Non-pigmented ciliary epithelial cell (primary cell): Measurements from ENCODE around the gene SLC35E3.

ENCODE experiments used
- DNase-seq: peaks from one replicate; pipeline ENCODE4 v3.0.0-alpha.2; 2010; ENCODE audit warnings: low read depth

The SLC35E3 gene

GRCh38 chr12:68771223-68771925 is 25.4 kb downstream of the SLC35E3 start:
- no peak for DNase-seq

DNA sequence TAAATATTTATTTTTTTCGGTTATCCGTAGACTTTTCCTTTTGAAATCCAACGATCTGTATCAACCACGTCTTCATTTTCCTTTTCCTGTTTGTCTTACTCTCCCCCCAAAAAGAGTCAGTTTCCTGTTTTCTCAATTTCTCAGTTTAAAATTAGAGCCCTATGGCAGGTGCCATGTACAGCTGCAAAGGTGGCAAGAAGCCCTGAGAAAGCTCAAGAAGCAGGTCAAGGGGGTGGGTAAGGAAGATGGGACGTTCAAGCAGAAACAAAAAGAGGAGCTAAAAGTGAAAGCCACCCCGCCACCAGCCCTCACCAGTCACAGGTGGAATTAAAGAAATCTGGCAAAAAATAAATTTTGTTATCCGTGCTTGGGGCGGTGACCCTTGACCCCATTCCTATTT is 26.7 kb downstream of the SLC35E3 start:
- DNase-seq: no peak

- no peak for DNase-seq
Measured at GRCh38 chr12:68773582-68773981, 27.6 kb downstream of the SLC35E3 start.

DNA sequence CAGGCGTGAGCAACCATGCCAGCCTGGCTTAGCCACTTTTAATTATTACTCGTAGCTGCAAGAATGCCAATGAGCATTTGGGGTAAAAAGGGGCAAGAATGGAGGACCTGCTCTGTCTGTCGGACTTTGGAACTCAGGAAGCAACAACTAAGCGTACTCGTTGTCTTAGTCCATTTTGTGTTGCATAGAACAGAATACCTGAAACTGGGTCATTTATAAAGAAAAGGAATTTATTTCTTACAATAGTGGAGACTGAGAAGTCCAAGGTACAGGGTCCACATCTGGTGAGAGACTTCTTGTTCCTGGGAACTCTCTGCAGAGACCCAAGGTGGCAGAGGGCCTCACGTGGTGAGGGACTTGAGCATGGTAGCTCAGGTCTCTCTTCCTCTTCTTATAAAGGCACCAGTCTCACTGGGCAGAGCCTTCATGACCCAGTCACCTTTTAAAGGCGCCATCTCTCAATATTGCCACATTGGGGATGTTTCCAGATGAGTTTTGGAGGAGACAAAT is 29.2 kb downstream of the SLC35E3 start:
- DNase-seq: no peak

DNA sequence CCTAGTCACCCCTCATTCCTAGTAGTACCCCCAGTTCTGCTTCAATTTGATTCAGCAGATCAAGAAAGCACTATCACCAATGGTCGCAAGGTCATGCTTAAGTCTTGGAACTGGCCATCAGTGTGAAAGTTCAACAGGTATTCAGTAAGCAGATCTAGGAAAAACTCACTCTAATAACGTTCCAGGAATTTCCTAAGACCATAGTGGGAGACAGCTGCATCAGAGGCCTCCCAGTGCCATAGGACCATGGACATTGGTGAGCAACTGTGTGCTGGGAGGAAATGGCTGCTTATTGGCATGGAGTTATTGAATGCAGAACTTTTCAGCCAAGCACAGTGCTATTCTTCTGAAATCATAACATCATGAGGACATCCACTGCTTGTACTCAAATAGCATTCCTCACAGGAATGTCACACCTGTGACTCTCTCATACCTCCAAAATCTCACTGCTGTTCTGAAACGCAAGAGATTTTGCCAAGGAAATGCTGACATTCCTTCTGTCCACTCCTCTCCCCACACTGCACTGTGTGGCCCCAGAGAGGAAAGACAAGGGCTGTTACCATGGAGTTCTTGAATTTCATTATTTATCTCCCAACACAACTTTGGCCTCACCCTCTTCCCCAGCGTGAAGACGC is 31.1 kb downstream of the SLC35E3 start:
- no peak for DNase-seq

DNA sequence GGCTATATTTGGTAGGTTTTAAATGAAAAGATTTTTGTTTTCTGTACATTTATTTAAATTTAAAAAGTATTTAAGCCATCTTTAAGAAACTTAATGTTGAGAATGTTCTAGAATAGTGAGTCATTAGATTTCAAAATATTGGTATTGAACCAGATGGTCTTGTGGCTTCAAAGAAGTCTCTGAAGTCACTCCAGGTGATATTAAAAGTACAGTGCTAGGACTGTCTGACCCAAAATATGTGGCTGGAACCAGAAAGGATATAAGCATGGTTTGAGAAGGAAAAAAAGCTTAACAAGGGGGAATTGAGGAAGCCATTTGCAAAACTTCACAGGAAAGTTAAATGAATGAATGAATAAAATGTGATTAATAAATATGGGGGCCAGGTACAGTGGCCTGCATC is 33.3 kb downstream of the SLC35E3 start:
- no peak for DNase-seq

DNA sequence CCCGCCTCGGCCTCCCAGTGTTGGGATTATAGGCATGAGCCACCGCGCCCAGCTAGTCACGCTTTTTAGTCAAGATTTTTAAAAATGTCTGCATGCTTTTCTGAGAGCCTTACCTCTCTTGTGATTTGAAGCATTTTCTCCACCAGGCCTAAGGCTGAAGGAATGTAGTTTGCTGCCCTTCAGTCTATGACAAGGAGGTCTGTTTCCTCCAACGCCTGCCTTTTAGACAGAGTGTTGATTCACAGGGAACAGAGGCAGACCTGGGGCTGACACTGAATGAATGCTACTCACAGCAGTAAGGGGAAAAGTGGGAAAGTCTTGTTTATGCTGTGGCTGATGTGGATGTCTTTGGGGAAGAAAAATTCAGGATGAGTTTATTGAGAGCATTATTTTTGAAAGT is 34.8 kb downstream of the SLC35E3 start:
- DNase-seq: no peak

DNA sequence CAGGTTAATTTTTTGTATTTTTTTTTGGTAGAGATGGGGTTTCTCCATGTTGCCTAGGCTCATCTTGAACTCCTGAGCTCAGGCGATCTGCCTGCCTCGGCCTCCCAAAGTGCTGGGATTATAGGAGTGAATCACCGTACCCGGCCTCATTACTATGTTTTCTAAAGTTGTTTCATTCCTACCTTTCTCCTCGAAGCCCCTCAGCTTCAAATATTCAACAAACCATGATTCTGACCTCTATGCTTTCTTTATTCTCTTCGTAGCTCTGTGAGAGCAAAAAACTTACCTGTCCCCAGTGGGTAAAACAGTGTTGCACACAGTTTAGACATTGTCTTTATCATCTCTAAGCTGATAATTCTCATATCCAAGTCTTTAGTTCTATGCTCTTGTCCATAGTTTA is 35.8 kb downstream of the SLC35E3 start:
- DNase-seq: no peak

- DNase-seq: no peak
Measured at GRCh38 chr12:68784015-68784414, 38.0 kb downstream of the SLC35E3 start.

DNA sequence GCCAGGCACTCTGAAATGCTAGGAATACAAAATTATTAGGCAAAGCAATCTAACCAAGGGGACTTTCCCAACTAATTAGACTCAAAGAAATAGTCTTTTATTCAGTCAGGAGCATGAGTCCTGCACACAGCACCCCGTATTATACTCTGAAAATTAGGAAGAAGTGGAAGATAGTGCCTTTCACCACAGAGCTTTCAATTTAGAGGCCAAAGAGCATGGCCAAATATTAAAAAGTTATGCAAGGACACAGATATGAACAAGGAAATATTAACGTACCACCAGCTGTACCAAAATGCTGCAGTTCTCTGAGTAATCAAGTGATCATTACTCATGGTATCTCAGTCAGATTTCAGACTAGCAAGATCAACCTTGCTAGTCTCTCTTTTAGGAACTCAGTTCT is 39.4 kb downstream of the SLC35E3 start:
- no peak for DNase-seq

GRCh38 chr12:68785823-68786222 is 39.8 kb downstream of the SLC35E3 start:
- no peak for DNase-seq

- no peak for DNase-seq
Measured at GRCh38 chr12:68786929-68787328, 41.0 kb downstream of the SLC35E3 start.

DNA sequence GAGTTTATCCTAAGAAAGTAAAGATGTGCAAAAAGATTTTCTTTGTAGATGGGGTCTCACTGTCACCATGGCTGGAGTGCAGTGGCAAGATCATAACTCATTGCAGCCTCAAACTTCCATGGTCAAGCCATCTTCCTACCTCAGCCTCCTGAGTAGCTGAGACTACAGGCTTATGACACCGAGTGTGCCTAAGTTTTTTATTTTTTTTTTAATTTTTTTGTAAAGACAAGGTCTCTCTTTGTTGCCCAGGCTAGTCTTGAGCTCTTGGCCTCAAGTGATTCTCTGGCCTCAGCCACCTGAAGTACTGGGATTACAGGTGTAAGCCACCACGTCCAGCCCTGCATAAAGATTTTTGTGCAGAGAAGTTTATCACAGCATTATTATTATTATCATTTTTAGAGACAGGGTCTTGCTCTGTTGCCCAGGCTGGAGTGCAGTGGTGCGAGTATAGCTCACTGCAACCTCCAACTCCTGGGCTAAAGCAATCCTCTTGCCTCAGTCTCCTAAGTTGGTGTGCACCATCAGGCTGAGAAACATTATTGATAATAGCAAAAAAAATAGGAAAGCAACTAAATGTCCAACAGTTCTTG is 42.7 kb downstream of the SLC35E3 start:
- DNase-seq: no peak

- no peak for DNase-seq
Measured at GRCh38 chr12:68789144-68789878, 43.3 kb downstream of the SLC35E3 start.

GRCh38 chr12:68790081-68790951 is 44.3 kb downstream of the SLC35E3 start:
- DNase-seq: no peak

GRCh38 chr12:68790952-68791234 is 44.9 kb downstream of the SLC35E3 start:
- no peak for DNase-seq

- no peak for DNase-seq
Measured at GRCh38 chr12:68791897-68792481, 46.0 kb downstream of the SLC35E3 start.

- no peak for DNase-seq
Measured at GRCh38 chr12:68792952-68793351, 47.0 kb downstream of the SLC35E3 start.

DNA sequence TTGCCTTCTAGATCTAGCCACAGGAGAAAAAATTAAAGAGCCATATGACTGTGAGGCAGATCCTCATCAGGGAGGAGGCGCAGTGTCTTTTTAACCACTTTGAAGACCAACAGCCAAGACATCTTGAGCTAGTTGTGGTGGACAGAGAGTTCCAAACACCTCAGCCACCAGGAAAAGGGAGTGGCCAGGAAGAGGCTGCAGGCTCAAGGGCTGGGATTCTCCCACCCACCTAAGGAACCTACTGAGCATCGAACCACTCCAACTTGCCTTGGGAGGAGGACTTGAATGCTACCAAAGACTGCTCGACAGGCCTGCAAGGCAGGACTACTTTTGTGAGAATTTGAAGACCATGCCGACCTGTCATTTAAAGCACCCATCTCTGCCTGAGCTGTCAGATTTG is 47.5 kb downstream of the SLC35E3 start:
- DNase-seq: no peak

- no peak for DNase-seq
Measured at GRCh38 chr12:68793975-68794652, 48.1 kb downstream of the SLC35E3 start.

DNA sequence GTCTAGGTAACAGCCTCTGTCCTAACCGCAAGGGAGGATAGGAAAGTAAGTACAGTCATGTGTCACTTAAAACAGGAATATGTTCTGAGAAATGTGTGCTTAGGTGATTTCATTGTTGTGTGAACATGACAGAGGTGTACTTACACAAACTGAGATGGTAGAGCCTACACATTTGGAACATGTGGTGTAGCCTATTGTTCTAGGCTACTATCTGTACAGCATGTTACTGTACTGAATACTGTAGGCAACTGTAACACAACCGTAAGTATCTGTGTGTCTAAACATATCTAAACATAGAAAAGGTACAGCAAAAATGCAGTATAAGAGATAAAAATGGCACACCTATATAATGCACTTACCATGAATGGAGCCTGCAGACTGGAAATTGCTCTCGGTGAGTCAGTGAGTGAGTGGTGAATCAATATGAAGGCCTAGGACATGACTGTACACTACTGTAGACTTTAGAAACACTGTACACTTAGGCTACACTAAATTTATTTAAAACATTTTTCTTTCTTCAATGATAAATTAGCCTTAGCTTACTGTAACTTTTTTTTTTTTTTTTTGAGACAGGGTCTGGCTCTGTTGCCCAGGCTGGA is 48.8 kb downstream of the SLC35E3 start:
- DNase-seq: no peak
